GM12874 (cell line): ENCODE measurements around the gene GARIN3.

Experiments used
- CTCF ChIP-seq: IDR thresholded peaks from 2 replicates; pipeline ENCODE4 v1.5.1; 2011; ENCODE audit warnings: low read depth, mild to moderate bottlenecking, control low read depth, low read length, moderate library complexity; ENCODE audit not compliant: insufficient read depth

GARIN3 gene

GRCh38 chr5:157167214-157167621 lies 1.2 kb upstream of the GARIN3 start:
- no peak for TF ChIP-seq CTCF

GRCh38 chr5:157165668-157166067 lies 396 bp downstream of the GARIN3 start:
- TF ChIP-seq CTCF = no peak

- no peak for TF ChIP-seq CTCF
Measured at GRCh38 chr5:157165261-157165660, 803 bp downstream of the GARIN3 start.

- no peak for TF ChIP-seq CTCF
Measured at GRCh38 chr5:157164521-157164920, 1.5 kb downstream of the GARIN3 start.

GRCh38 chr5:157162919-157163510 lies 3.0 kb downstream of the GARIN3 start:
- TF ChIP-seq CTCF = no peak

GRCh38 chr5:157161996-157162395 lies 4.1 kb downstream of the GARIN3 start:
- no peak for TF ChIP-seq CTCF

GRCh38 chr5:157160001-157160400 lies 6.1 kb downstream of the GARIN3 start:
- TF ChIP-seq CTCF = no peak

- TF ChIP-seq CTCF = no peak
Measured at GRCh38 chr5:157159209-157159751, 6.8 kb downstream of the GARIN3 start.
